Hepatocyte (in vitro differentiated cells): ENCODE data around the gene ZNF12. TPM values are rescaled to one million over a fixed set of nuclear protein-coding genes. Genes with fewer than 3 reads are reported as not detected.

Source experiments
- DNase-seq: peaks from one replicate; pipeline ENCODE4 v3.0.0-alpha.2; 2016; ENCODE audit warnings: low spot score
- H2AFZ ChIP-seq: fragments of 200-600 bp; sonication (generic); 2 replicates; pipeline ENCODE4 v1.6.0; 2016; ENCODE audit warnings: antibody characterized with exemption, mild to moderate bottlenecking
- H3K27ac ChIP-seq: fragments of 200-600 bp; sonication (generic); 2 replicates; pipeline ENCODE4 v1.5.1; 2016; ENCODE audit warnings: mild to moderate bottlenecking
- H3K27me3 ChIP-seq: fragments of 200-600 bp; sonication (generic); 2 replicates; pipeline ENCODE4 v1.6.1; 2016
- H3K36me3 ChIP-seq: fragments of 200-600 bp; sonication (generic); replicated peaks from 2 replicates; pipeline ENCODE4 v1.5.1; 2016; ENCODE audit warnings: low read depth; ENCODE audit not compliant: insufficient read depth
- H3K4me1 ChIP-seq: fragments of 200-600 bp; sonication (generic); 2 replicates; pipeline ENCODE4 v1.5.1; 2016; ENCODE audit warnings: mild to moderate bottlenecking, moderate library complexity; ENCODE audit not compliant: insufficient read depth
- H3K4me2 ChIP-seq: fragments of 200-600 bp; sonication (generic); 2 replicates; pipeline ENCODE4 v1.6.0; 2016
- H3K4me3 ChIP-seq: fragments of 200-600 bp; sonication (generic); 2 replicates; pipeline ENCODE4 v1.5.1; 2016; ENCODE audit warnings: mild to moderate bottlenecking
- H3K79me2 ChIP-seq: fragments of 200-600 bp; sonication (generic); 2 replicates; pipeline ENCODE4 v1.6.0; 2017; ENCODE audit warnings: mild to moderate bottlenecking
- H3K9me2 ChIP-seq: fragments of 200-600 bp; sonication (generic); replicated peaks from 2 replicates; pipeline ENCODE4 v1.6.0; 2017; ENCODE audit warnings: mild to moderate bottlenecking; ENCODE audit not compliant: insufficient read depth
- H3K9me3 ChIP-seq: fragments of 200-600 bp; sonication (generic); 2 replicates; pipeline ENCODE4 v1.5.1; 2016; ENCODE audit warnings: low read depth, mild to moderate bottlenecking
- H4K20me1 ChIP-seq: fragments of 200-600 bp; sonication (generic); 2 replicates; pipeline ENCODE4 v1.6.0; 2016; ENCODE audit warnings: mild to moderate bottlenecking; ENCODE audit not compliant: insufficient read depth, poor library complexity, severe bottlenecking
- CTCF ChIP-seq: fragments of 200-600 bp; sonication (generic); IDR thresholded peaks from 2 replicates; pipeline ENCODE4 v1.5.1; 2016; ENCODE audit warnings: antibody characterized with exemption, mild to moderate bottlenecking; ENCODE audit not compliant: poor library complexity
- EZH2 ChIP-seq: fragments of 200-600 bp; sonication (generic); IDR thresholded peaks from 2 replicates; pipeline ENCODE4 v1.6.1; 2016; ENCODE audit warnings: antibody characterized with exemption, mild to moderate bottlenecking, borderline replicate concordance
- EZH2phosphoT487 ChIP-seq: fragments of 200-600 bp; sonication (generic); IDR thresholded peaks from one replicate; pipeline ENCODE4 v1.6.1; 2018; ENCODE audit warnings: antibody characterized with exemption, mild to moderate bottlenecking, low read depth, moderate library complexity; ENCODE audit not compliant: unreplicated experiment, severe bottlenecking
- WGBS: methylation state at CpG from one replicate; pipeline ENCODE4 v1.1.6; 2016; ENCODE audit warnings: low lambda C conversion rate; ENCODE audit errors: missing lambda C conversion rate; 5-methylcytosine and 5-hydroxymethylcytosine counted together
- polyA plus RNA-seq: library from polyadenylated mRNA; unstranded; fragments of >200 nt; fragmentation: Nextera tagmentation; extraction: Ambion mirVana; gene quantifications from 2 replicates; pipeline ENCODE4 v1.2.1, GENCODE V29; 2016
- total RNA-seq: library from RNA; depleted of rRNA; stranded (reverse); fragments of >200 nt; gene quantifications from 2 replicates; pipeline ENCODE4 v1.2.3, GENCODE V29; 2014

The ZNF12 gene
- total and polyA plus RNA-seq, 2 experiments from 2014 or later = 14.7 to 22.2 TPM

GRCh38 chr7:6701860-6702259 is 4.9 kb downstream of the ZNF12 start:
- Histone ChIP-seq H3K9me3 (peaks cover 46% of the 10 kb centered on the region), H3K9me2 (no peaks in the 10 kb centered on the region), H4K20me1 (peaks cover 7% of the 10 kb centered on the region), H3K4me3 (no peak overlapping the region), H3K27ac (no peak overlapping the region), H3K36me3 (peaks cover 32% of the 10 kb centered on the region), H3K27me3 (no peaks in the 10 kb centered on the region), H3K4me2 (no peak overlapping the region), H3K79me2 (peaks cover 83% of the 10 kb centered on the region), H2AFZ (no peak overlapping the region), H3K4me1 (peaks cover 9% of the 10 kb centered on the region)
- no peak for DNase-seq
- 83% methylated on average over 1 of the region's 1 CpG for WGBS
- no peak for TF ChIP-seq EZH2phosphoT487
- no peak for TF ChIP-seq EZH2
- TF ChIP-seq CTCF = no peak

GRCh38 chr7:6700793-6701192 is 6.0 kb downstream of the ZNF12 start:
- H3K4me2 ChIP-seq = no peak overlapping the region
- WGBS = 94% methylated on average over 5 of the region's 5 CpGs
- no peaks in the 10 kb centered on the region for H3K27me3 ChIP-seq
- TF ChIP-seq EZH2phosphoT487 (no peak), CTCF (no peak), EZH2 (no peak)
- H3K9me3 ChIP-seq = peaks cover 57% of the 10 kb centered on the region
- no peak overlapping the region for H3K27ac ChIP-seq
- H3K4me1 ChIP-seq = peaks cover 9% of the 10 kb centered on the region
- peaks cover 42% of the 10 kb centered on the region for H3K36me3 ChIP-seq
- peaks cover 75% of the 10 kb centered on the region for H3K79me2 ChIP-seq
- H4K20me1 ChIP-seq = peaks cover 6% of the 10 kb centered on the region
- H2AFZ ChIP-seq = no peak overlapping the region
- no peaks in the 10 kb centered on the region for H3K9me2 ChIP-seq
- no peak overlapping the region for H3K4me3 ChIP-seq
- DNase-seq = no peak

- peaks cover 6% of the 10 kb centered on the region for H3K79me2 ChIP-seq
- no peaks in the 10 kb centered on the region for H3K9me2 ChIP-seq
- H3K27ac ChIP-seq = no peak overlapping the region
- H4K20me1 ChIP-seq = no peaks in the 10 kb centered on the region
- no peaks in the 10 kb centered on the region for H3K27me3 ChIP-seq
- H3K36me3 ChIP-seq = peaks cover 88% of the 10 kb centered on the region
- no peak overlapping the region for H3K4me2 ChIP-seq
- TF ChIP-seq CTCF (no peak), EZH2phosphoT487 (no peak), EZH2 (no peak)
- peak overlapping the region; percentile 9 for H3K4me3 ChIP-seq
- no peaks in the 10 kb centered on the region for H3K4me1 ChIP-seq
- no peak overlapping the region for H2AFZ ChIP-seq
- 98% methylated on average over 5 of the region's 5 CpGs for WGBS
- DNase-seq = no peak
- peaks cover 100% of the 10 kb centered on the region for H3K9me3 ChIP-seq
These were observed 15.1 kb downstream of the ZNF12 start for GRCh38 chr7:6691609-6692106.
